Frontal cortex (tissue), 4 donors: Measurements from ENCODE around the gene APPL1. TPM values are rescaled to one million over a fixed set of nuclear protein-coding genes. Genes with fewer than 3 reads are reported as not detected.
A peak's percentile ranks its signal among the peaks of the same experiment; 100 is the strongest.

Experiments
- DNase-seq, 2 donors: peaks; one replicate each; pipeline ENCODE4 v3.0.0; 2012; ENCODE audit warnings: low spot score in 2 of 2
- FAIRE-seq: peaks from 2 replicates; lab custom pipeline; 2012; peaks lifted over from hg19 to GRCh38; lab: Jason Lieb, UNC
- total RNA-seq: library from RNA; depleted of rRNA; stranded (reverse); fragments of >200 nt; gene quantifications from one replicate; pipeline ENCODE4 v1.2.3, GENCODE V29; 2014
- donor health status: control.
- donor health status: control.
- donor health status: control.

APPL1 gene, protein sequence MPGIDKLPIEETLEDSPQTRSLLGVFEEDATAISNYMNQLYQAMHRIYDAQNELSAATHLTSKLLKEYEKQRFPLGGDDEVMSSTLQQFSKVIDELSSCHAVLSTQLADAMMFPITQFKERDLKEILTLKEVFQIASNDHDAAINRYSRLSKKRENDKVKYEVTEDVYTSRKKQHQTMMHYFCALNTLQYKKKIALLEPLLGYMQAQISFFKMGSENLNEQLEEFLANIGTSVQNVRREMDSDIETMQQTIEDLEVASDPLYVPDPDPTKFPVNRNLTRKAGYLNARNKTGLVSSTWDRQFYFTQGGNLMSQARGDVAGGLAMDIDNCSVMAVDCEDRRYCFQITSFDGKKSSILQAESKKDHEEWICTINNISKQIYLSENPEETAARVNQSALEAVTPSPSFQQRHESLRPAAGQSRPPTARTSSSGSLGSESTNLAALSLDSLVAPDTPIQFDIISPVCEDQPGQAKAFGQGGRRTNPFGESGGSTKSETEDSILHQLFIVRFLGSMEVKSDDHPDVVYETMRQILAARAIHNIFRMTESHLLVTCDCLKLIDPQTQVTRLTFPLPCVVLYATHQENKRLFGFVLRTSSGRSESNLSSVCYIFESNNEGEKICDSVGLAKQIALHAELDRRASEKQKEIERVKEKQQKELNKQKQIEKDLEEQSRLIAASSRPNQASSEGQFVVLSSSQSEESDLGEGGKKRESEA
- total RNA-seq = 169 TPM

DNA sequence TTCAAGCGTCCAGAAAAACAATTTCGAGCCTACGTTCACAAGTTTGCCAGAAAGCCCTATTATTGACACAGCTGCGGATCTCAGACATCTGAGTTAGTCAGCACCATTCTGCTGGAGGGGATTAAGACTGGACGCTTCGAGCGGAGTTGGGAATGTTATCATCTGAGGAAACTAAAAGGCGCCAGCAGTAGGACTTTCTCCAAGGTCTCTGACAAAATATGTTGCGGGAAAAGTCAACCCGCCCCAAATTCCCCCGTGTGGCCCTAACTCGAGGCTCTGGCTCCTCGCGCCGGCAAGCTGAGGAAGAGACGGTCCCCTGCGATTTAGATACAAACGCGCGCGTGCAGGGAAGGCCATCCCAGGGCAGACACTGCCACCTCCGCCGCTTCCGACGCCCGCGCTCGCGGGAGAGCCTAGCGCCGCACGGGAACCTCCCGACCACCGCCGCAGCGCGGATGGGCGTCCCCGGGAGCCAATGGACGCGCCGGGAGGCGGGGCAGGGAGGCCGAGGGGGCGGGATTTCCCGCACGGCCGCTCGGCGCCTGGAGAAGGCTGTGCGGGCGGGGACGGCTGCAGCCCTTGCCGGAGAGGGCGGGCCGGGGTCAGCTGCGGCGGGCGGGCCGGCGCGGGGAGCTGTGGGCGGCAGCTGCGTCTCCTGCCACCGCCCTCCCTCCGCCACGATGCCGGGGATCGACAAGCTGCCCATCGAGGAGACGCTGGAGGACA, at the start of gene APPL1:
Gene APPL1 (plus strand): TSS at position 526 of the 726 bp plus-strand sequence. CDS start 155 bp downstream, at position 681.
- FAIRE-seq = no peak
- peak; percentile 96 for DNase-seq

DNA sequence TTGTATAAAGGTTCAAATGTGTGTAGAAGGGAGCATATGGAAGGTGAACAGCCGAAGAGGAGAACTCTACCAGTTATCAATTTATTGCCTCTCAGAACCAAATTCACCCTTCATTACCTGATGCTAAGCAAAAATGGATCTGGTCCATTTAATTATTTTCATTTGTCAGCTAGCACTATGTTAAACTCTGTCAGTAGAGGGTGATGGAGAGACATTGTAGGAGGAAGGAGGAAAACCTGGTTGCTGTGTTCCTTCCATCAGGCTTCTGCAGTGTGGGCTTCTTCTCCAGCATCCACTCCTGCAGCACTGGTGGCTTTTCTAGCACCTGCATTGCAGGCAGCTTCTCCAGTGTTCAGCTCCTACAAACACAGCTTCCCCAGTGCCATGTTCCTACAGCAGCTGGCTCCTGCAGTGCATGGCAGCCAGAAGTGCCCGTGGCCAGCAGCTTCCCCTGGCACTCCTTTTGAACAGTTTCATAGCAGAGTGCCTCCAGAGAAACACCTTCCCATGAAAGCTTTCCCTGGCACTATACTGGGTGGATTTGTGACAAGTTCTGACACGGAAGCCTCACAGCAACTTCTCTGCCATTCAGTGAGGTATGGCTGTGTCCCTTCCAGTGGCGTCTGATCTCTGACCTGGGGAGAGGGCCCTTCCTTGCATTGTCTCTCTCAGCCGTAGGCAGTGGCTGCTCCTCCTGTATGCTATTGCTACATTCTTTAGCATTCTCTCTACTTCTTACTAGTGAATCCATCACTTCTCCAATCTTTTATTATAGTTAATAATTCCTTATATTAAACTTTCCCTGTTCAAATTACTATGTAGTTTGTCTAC, 47.7 kb upstream of the APPL1 start:
- FAIRE-seq (no peak), DNase-seq (no peak)

DNA sequence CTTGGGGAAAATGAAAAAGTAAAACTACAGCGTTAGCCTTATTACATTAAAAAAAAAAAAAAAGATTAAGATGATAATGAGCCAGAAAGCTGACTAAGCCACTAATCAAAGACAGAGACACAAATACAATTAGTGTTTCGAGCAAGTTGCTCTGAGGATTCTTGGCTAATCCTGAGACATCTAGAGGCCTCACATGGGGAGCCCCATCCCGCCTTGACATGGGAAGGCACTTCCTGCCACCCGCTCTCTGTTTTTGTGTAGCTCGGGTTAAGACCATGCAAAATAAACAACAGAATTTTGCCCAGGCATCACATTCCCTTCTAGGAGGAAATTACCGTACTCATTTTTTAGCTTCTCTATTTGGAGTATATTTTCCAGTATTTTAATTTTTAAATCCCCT, 43.0 kb upstream of the APPL1 start:
- FAIRE-seq = no peak

DNA sequence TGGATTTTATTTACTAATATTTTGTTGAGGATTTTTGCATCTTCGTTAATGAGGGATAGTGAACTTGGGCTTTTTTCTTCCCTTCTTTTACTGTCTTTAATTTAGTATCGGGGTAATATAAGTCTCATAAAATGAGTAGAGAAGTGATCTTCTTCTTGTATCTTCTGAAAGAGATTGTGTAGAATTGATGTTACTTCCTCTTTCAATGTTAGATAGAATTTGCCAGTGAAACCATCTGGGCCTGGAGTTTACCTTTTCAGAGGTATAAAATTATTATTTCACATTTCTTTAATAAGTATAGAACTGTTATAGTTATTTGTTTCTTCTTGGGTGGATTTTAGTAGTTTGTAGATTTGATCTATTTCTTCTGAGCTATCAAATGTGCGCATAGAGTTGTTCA, 35.5 kb upstream of the APPL1 start:
- FAIRE-seq (no peak), DNase-seq (no peak)

More for the DNA sequence above, 43.0 kb upstream of the APPL1 start:
- DNase-seq = no peak

DNA sequence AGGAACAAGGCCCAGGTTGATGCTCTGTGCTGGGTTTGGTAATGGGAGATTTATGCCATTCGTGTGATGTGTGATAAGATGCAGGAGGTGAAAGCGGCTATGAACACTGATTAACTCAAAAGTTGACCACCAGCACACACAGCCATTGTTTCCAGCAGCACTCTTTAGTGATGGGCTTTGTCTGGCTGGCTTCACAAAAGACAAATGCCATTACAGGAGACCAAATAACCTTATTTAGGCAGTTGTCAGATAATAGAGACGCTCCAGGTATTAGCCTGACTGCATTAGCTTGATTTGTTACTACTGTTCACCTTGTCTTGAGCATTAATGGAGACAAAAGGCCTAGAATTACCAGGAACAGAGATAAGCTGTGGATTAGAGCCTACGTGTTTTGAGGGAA, 32.9 kb upstream of the APPL1 start:
- FAIRE-seq (no peak), DNase-seq (no peak)

DNA sequence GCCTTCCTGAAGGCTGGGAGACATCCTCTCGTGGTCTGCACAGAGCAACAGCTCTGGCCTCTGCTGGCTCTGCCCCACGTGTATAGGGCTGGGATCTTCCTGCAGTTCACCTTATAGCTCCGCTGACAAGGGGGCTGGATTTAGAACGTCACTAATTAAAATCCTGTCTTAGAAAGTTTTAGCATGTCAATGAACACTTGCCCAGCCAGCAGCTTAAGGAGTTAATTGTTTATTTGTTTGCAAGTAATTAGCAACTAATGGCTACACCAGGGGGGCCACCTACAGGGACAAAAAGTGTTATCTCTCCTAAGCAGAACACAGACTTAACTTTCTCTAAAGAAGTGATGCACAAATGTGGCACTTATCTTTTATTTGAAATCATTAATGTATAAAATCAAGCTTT, 27.6 kb upstream of the APPL1 start, which contains the start of gene HESX1:
Gene HESX1 (minus strand): TSS at position 84 of the 403 bp plus-strand sequence. CDS start 60 bp downstream, at position 24.
- FAIRE-seq (no peak), DNase-seq (no peak)

DNA sequence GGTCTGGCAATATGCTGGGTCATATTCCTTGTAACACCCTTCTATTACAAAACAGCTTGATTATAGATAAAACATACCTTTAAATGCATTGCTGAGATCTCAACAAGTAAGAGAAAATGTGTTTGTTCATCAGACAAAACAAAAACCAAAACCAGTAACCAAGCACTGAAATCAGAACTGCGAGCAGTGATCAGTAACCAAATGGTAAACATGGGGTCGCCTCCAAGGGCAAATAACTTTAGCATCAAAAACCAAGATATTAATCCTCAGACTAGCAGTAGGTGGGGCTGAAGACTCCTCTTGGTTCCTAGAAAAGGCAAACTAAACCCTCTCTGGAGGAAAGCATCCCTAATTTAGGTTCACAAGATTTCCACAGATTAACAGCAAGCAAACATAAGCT, 21.1 kb upstream of the APPL1 start:
- FAIRE-seq (no peak), DNase-seq (no peak)

DNA sequence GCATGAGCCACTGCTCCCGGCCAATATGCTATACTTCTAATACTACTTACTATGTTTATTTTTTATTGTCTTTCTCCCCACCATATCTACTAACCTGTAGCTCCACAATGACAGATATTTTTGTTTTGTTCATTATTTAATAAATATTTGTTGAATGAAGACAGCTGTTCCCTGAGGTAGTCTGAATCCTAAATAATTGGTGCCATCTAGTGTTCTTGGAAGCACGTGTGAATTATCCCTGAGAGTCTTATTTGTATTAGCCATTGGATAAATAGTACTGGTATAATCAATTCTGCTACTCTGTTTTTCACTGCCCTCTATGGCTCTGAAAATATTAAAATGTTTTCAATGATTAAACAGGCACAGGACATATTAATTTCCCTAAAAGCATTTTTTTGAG, 5.6 kb upstream of the APPL1 start:
- DNase-seq (peak in 1 of 2 donors; percentile 16), FAIRE-seq (no peak)

DNA sequence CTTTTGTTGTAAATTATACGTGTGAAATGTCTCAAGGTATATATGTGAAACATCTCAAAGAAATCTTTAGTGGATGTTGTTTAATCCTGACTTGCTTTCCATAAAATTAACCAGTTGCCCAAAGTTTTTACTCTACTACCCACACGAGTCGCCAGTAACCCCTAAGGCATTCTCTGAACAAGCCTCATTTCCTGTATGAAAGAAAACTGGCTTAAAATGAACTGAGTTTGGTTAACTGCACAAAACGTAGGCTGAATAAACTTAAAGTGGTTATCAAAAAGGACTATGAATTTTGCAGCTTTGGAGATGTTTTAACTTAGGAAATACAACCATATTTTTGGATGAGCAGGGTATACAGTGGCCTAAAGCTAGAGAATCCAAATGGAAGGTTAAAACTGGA, 2.7 kb upstream of the APPL1 start:
- DNase-seq = no peak
- FAIRE-seq = no peak

DNA sequence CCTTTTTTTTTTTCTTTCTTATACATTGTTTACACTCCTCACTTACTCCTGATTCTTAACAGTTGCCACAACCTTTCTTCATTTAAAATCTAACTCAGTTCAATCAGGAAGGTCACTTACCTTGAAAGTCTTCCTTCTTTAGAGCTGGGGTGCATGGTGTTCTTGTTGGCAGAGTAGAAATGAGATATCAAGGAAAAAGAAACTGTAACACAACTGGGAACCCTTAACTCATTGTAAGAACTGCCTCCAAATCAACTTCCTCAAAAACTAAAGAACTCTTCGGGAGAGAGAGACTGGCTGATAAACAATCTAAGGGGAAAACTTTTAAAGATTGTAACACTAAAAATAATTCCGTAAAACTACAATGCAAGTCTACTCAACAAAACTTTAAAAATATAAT, 1.4 kb upstream of the APPL1 start:
- FAIRE-seq (no peak), DNase-seq (no peak)

DNA sequence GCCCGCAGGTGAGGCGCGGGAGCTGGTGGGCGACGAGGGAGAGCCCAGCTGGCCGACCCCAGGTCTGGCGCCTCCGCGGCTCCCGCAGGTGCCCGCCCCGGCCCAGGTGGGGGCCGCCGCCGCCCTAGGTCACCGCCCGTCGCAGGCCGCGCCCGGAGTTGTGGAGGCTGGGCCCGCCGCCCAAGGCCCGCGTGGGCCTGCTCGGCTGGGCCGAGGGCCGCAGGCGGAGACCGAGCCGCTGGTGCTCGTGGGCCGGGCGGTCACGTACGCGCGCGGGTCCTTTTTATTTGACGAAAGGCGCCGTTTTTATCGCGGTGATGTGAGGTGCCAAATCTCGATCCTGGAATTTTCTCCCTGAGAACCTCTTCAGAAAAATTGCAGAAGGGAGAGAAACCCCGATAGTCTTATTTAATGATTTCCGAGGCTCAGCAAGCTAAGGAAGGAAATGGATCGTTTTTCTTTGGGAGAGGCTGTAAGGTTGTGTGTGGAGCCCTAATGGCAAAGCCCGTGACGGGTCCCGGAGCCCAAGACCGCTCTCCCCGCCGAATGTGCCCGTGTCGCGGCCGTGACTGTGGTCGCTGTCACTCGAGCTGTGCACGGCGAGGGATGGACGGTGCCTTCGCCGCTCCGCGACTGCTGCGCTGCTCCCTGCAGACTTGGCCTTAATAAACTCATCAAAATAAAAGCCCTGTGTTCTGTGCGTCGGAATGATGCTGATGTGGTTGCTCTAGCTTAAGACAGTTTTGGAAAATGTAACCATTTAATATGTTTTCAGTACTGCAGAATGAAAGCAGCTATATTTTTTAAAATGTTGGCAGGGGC, 612 bp downstream of the APPL1 start:
- FAIRE-seq (no peak), DNase-seq (peak; percentile 58 to 59)

DNA sequence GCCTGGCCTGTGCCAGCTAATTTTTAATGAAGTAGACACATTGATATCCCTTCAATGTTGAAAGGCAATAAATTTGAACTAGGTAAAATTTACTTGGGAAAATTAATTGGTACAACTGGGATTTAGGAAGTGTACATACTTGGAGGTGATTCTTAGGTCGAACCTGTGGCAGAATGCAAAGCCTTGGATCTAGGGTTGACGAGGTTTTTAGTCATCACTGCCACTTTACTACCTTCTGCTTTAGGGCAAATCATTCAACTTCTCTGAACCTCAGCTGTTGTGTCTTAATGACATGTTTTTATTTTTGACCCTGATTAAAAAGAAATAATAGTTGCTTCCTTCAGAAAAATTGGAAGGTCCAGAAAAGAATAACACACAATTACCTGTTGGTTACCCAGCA, 2.5 kb downstream of the APPL1 start:
- no peak for DNase-seq
- FAIRE-seq = no peak

DNA sequence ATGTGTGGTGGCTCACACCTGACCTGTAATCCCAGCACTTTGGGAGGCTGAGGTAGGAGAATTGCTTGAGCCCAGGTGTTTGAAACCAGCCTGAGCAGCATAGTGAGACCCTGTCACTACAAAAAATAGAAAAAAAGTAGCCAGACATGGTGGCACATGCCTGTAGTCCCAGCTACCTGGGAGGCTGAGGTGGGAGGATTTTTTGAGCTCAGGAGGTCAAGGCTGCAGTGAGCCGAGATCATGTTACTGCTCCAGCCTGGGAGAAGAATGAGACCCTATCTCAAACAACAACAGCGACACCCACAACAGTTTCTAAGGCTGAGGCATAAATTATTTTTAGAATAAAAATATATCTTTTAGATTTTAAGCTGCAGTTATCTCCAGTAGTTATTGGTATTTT, 6.3 kb downstream of the APPL1 start:
- no peak for FAIRE-seq
- no peak for DNase-seq

DNA sequence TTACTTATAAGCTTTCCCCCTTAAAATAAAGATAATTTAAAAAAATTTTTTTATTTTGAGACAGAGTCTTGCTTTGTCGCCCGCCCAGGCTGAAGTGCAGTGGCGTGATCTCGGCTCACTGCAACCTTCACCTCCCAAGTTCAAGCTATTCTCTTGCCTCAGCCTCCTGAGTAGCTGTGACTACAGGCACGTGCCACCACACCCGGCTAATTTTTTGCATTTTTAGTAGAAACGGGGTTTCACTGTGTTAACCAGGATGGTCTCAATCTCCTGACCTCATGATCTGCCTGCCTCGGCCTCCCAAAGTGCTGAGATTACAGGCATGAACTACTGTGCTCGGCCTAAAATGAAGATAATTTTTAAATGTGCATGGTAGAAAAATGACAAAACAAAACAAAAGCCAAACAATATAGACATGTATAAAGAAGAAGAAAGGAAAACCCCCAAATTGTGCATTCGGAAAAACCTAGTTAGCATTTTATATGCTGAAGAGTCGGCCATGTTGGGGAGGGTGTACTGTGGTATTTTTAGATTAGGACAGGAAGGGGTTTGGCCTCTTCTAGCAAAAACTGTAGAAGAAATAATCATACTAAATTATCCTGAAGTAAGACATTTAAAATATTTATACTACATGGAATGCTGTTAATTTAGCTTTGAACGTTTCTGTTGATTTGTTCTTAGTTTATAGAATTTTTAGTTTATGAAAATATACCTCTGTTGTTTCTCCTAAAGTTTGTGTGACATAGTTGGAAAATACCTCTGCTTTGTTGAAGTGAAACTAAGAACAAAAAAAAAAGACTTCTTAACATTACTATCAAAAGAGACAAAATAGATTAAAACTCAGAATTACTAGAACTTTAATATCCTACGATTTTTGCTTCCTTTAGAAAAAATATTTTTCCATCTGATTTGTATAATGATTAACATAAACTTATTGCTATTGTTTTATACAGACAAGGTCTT, 7.4 kb downstream of the APPL1 start:
- DNase-seq (no peak), FAIRE-seq (peak; percentile 36)

DNA sequence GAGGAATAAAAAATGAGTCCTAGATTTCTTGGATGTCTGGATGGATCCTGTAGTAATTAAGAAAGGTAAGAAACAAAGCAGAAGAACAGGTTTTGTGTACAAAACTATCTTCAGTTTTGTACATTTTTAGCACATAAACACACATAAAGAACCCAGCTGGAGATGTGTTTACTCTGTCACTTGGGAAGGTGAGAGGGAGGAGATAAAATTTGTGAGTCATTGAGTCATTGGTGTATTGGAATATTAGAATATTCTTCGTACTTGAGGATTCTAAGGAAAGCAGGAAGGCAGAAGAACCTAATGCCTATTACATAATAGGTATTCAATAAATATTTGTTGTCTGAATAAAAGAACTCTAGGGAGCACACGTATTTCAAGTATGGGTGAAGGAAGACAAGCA, 17.4 kb downstream of the APPL1 start:
- no peak for FAIRE-seq
- no peak for DNase-seq

DNA sequence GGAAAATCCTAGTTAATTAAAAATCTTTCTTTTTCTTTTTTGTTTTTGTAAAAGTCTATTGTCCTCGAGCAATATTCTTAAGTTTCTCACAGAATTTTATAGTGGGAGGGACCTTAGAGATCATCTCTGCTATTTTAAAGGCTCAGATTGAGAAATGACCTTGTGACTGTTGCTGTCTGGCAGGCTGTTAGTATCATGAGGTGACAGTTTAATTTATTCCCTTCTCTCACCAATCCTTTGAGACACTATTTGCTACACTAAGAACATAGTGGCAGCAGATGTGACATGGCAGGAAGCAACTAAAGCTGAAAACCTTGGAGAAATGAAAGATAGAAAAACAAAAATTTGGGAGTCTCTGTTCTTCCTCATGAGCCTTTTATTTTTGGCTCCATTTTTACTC, 24.9 kb downstream of the APPL1 start:
- DNase-seq (no peak), FAIRE-seq (no peak)

DNA sequence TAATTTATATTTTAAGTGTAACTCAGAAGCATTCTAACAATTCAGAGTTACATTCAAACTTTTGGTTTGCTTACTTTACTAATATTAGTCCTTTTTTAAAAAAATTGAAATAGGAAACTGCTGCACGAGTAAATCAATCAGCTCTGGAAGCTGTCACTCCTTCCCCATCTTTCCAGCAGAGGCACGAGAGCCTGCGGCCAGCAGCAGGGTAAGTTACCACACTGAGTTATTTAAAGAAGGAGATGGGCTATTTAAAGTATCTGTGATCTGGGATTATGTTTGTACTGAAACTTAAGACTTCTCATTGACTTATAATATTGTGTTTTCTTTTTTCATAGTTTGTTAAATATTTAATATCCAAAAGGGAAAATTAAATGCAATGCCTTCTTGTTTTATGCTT, 29.3 kb downstream of the APPL1 start:
- DNase-seq = no peak
- FAIRE-seq = no peak

DNA sequence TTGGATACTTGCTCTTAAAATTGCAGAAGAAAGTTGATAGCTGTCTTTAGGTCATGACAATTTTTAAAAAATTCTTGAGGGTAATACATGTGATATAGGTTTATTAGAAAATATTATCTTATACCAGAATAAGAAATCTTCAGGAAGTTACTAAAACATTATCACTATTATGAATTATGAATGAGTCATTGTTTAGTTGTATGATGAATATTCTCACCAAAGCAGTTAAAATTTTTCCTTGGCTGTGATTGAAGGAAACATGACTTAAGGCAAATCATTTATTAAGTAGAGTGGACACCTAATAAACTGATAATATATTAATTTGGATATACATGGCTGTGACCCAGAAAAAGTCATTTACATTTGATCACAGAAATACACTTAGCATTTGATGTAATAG, 30.1 kb downstream of the APPL1 start:
- FAIRE-seq = no peak
- no peak for DNase-seq
